PFSK-1 (cell line): ENCODE measurements around the gene CTTNBP2NL.

ENCODE experiments used
- POLR2AphosphoS5 ChIP-seq: IDR thresholded peaks from 2 replicates; pipeline ENCODE4 v1.6.1; 2012; ENCODE audit warnings: low read depth, mild to moderate bottlenecking, control low read depth, low read length, moderate library complexity
- REST ChIP-seq, 2 experiments: IDR thresholded peaks; 2 replicates each; pipeline versions ENCODE4 v1.6.1 to v1.8.0; 2011 to 2012; ENCODE audit warnings: low read depth in 2 of 2, low read length in 2 of 2, control low read depth in 1 of 2, inconsistent platforms in 1 of 2, mild to moderate bottlenecking in 1 of 2, moderate library complexity in 1 of 2; ENCODE audit not compliant: insufficient read depth in 1 of 2

- no peak for TF ChIP-seq REST (IDR thresholded peaks at IDR 0.05; ENCODE audit: insufficient read depth in 1 of 2, low read depth in 2 of 2, low read length in 2 of 2)
- TF ChIP-seq POLR2AphosphoS5 = no peak
Measured at GRCh38 chr1:112357467-112357866, 38.5 kb upstream of the CTTNBP2NL start.
